Adrenal gland (tissue), 5 donors: ENCODE measurements around the gene PROM1.

Experiments used
- CTCF ChIP-seq, 6 experiments: fragments of 450-650 bp in 4 of 6; fragments of 200-600 bp in 2 of 6; sonication (generic) in 1 of 6; IDR thresholded peaks; 1 replicate in 5 of 6; 2 replicates in 1 of 6; pipeline versions ENCODE4 v1.5.1 to v1.8.0; 2016 to 2021; ENCODE audit warnings: antibody characterized with exemption in 6 of 6, mild to moderate bottlenecking in 2 of 6, moderate library complexity in 1 of 6
- POLR2A ChIP-seq, 2 donors: fragments of 450-650 bp; IDR thresholded peaks; one replicate each; pipeline ENCODE4 v1.6.1; 2017; ENCODE audit warnings: antibody characterized with exemption in 2 of 2, mild to moderate bottlenecking in 2 of 2, moderate library complexity in 1 of 2
- donor health status: DM: no; HTN: no; CAD: no.

GRCh38 chr4:15930314-15930713 is 153.5 kb downstream of the PROM1 start:
- TF ChIP-seq CTCF (IDR thresholded peaks at IDR 0.05) (no peak), POLR2A (IDR thresholded peaks at IDR 0.05) (no peak)
